HCT116 (cell line): ENCODE measurements around the gene TMOD1. TPM values are rescaled to one million over a fixed set of nuclear protein-coding genes. Genes with fewer than 3 reads are reported as not detected.
"Not testable (repeated sequence)": the region's sequence is repeated elsewhere in the genome, so short reads cannot be mapped to it uniquely, and the experiment has no call there.

Experiments used
- ATAC-seq: fragments of 200-7000 bp; cut with Tn5 transposase; 2 replicates; pipeline ENCODE4 v1.9.1; 2020; ENCODE audit warnings: mild to moderate bottlenecking, moderate library complexity
- BruUV-seq: library from RNA; stranded (reverse); fragments of 400-500 nt; replicated peaks from 2 replicates; lab custom pipeline; 2021; lab: Mats Ljungman, UMichigan
- CTCF ChIA-PET: fragments of 300-600 bp; sonication (Branson Sonifier 250); formaldehyde crosslinking; loops from one replicate; lab custom pipeline; 2021; ENCODE audit warnings: antibody characterized with exemption; lab: Charles Lee
- POLR2A ChIA-PET: fragments of 300-600, 350-600 bp; sonication (Branson Sonifier 250); formaldehyde crosslinking; loops from one replicate; lab custom pipeline; 2021; ENCODE audit warnings: antibody characterized with exemption; lab: Charles Lee
- RAD21 ChIA-PET, 2 experiments: fragments of 300-600 bp; sonication (Branson Sonifier 250); formaldehyde crosslinking; loops; one replicate each; lab custom pipeline; 2023; ENCODE audit warnings: low total read pairs in 2 of 2; ENCODE audit not compliant: uncharacterized antibody in 2 of 2, unreplicated experiment in 2 of 2, low non-redundant PET in 1 of 2; lab: Charles Lee
- DNase-seq: peaks from one replicate; pipeline ENCODE4 v3.0.0-alpha.2; 2010; ENCODE audit warnings: low read depth, low spot score
- H2AFZ ChIP-seq: fragments of 200-600 bp; shearing (Covaris generic), sonication (generic); 2 replicates; pipeline ENCODE4 v1.6.1; 2017; ENCODE audit warnings: low read depth, mixed run types, mixed read lengths, antibody characterized with exemption, low read length; ENCODE audit not compliant: poor library complexity, severe bottlenecking
- H3K27ac ChIP-seq: 2 replicates; pipeline ENCODE4 v1.5.1; 2012; ENCODE audit warnings: low read depth, low read length
- H3K27me3 ChIP-seq: fragments of 200-600 bp; sonication (generic); 2 replicates; pipeline ENCODE4 v1.6.1; 2016; ENCODE audit warnings: mixed run types, low read length, mixed read lengths; ENCODE audit not compliant: insufficient read depth
- H3K36me3 ChIP-seq, 2 experiments: fragments of 200-500 bp in 1 of 2; fragments of 200-600 bp in 1 of 2; sonication (Bioruptor generic) in 1 of 2; sonication (generic) in 1 of 2; 2 replicates each; pipeline versions ENCODE4 v1.5.1 to v1.6.1; 2014 to 2016; ENCODE audit warnings: low read length in 2 of 2, inconsistent platforms in 1 of 2, mixed read lengths in 1 of 2, mixed run types in 1 of 2; ENCODE audit not compliant: insufficient read depth in 2 of 2, control insufficient read depth in 1 of 2
- H3K4me1 ChIP-seq, 2 experiments: fragments of 200-600 bp in 1 of 2; sonication (generic) in 1 of 2; 2 replicates each; pipeline versions ENCODE4 v1.5.1 to v1.6.1; 2012 to 2017; ENCODE audit warnings: low read length in 2 of 2, inconsistent platforms in 1 of 2, mild to moderate bottlenecking in 1 of 2, mixed read lengths in 1 of 2, mixed run types in 1 of 2, moderate library complexity in 1 of 2; ENCODE audit not compliant: insufficient read depth in 2 of 2, control insufficient read depth in 1 of 2
- H3K4me2 ChIP-seq: fragments of 200-600 bp; sonication (generic); 2 replicates; pipeline ENCODE4 v1.6.1; 2017; ENCODE audit warnings: mixed run types, low read length, mixed read lengths
- H3K4me3 ChIP-seq, 2 experiments: fragments of 200-600 bp in 1 of 2; sonication (generic) in 1 of 2; replicated peaks in 1 of 2; 2 replicates each; pipeline ENCODE4 v1.5.1; 2011 to 2016; ENCODE audit warnings: low read length in 2 of 2, control low read depth in 1 of 2, low read depth in 1 of 2, mild to moderate bottlenecking in 1 of 2, mixed read lengths in 1 of 2, mixed run types in 1 of 2
- H3K79me2 ChIP-seq: fragments of 200-600 bp; sonication (generic); 2 replicates; pipeline ENCODE4 v1.6.1; 2017; ENCODE audit warnings: mild to moderate bottlenecking, mixed run types, low read length, moderate library complexity, mixed read lengths; ENCODE audit not compliant: insufficient read depth
- H3K9ac ChIP-seq: fragments of 200-600 bp; sonication (generic); 2 replicates; pipeline ENCODE4 v1.6.1; 2016; ENCODE audit warnings: low read length, mixed read lengths
- H3K9me2 ChIP-seq: fragments of 200-600 bp; sonication (generic), shearing (Covaris generic); 2 replicates; pipeline ENCODE4 v1.6.1; 2017; ENCODE audit warnings: mixed run types, mild to moderate bottlenecking, moderate library complexity; ENCODE audit not compliant: insufficient read depth
- H3K9me3 ChIP-seq, 2 experiments: fragments of 200-500 bp in 1 of 2; fragments of 200-600 bp in 1 of 2; sonication (Bioruptor generic) in 1 of 2; sonication (generic) in 1 of 2; 2 replicates each; pipeline ENCODE4 v1.6.1; 2014 to 2017; ENCODE audit warnings: low read length in 2 of 2, mixed read lengths in 2 of 2, inconsistent platforms in 1 of 2, low read depth in 1 of 2, mild to moderate bottlenecking in 1 of 2, mixed run types in 1 of 2, moderate library complexity in 1 of 2; ENCODE audit not compliant: control insufficient read depth in 1 of 2, insufficient read depth in 1 of 2
- H4K20me1 ChIP-seq: fragments of 200-600 bp; sonication (generic), shearing (Covaris generic); 2 replicates; pipeline ENCODE4 v1.6.1; 2017; ENCODE audit warnings: mixed run types, mild to moderate bottlenecking, moderate library complexity; ENCODE audit not compliant: insufficient read depth
- ATF3 ChIP-seq: IDR thresholded peaks from 2 replicates; pipeline ENCODE4 v1.6.1; 2012
- EZH2 ChIP-seq: fragments of 200-600 bp; sonication (generic); IDR thresholded peaks from 2 replicates; pipeline ENCODE4 v1.6.1; 2017; ENCODE audit warnings: antibody characterized with exemption, mixed run types
- POLR2A ChIP-seq: IDR thresholded peaks from 2 replicates; pipeline ENCODE4 v1.7.0; 2011; ENCODE audit warnings: borderline replicate concordance; ENCODE audit not compliant: insufficient read depth, insufficient read length; ENCODE audit errors: extremely low read depth
- POLR2AphosphoS5 ChIP-seq: IDR thresholded peaks from 2 replicates; pipeline ENCODE4 v1.6.1; 2011; ENCODE audit warnings: mild to moderate bottlenecking, low read depth, low read length, moderate library complexity
- SRF ChIP-seq: IDR thresholded peaks from 2 replicates; pipeline ENCODE4 v1.6.1; 2012; ENCODE audit warnings: low read depth
- intact Hi-C: fragments of 100-400 bp; cut with micrococcal nuclease; formaldehyde crosslinking; loops from 2 replicates; pipeline ENCODE4 v1.10.0; 2022
- total RNA-seq: library from RNA; stranded (reverse); gene quantifications from one replicate; pipeline ENCODE4 v1.2.1, GENCODE V29; 2021; ENCODE audit not compliant: unreplicated experiment

Gene TMOD1
- total RNA-seq, 1 experiment from 2014 or later = 4.4 TPM

- H3K9ac ChIP-seq, CTCF ChIA-PET, POLR2A ChIA-PET: not testable (repeated sequence)
These were observed 121.0 kb downstream of the TMOD1 start for GRCh38 chr9:97622483-97622882.

GRCh38 chr9:97623946-97624345 is 122.5 kb downstream of the TMOD1 start:
- ChIA-PET CTCF (interaction anchor here (1.8 kb wide), 1 partner anchor 8 kb away, joined by 10 read pairs; no protein-coding TSS in a partner anchor), POLR2A (no interaction called here)
- intact Hi-C loops = no loop called here
- Histone ChIP-seq H4K20me1 (no peaks in the 10 kb centered on the region), H3K4me1 (no peaks in the 10 kb centered on the region), H3K27me3 (no peaks in the 10 kb centered on the region), H3K36me3 (peaks cover 2 to 13% of the 10 kb centered on the region in 2 experiments; a peak in 3 of 4 replicates), H3K4me3 (no peak overlapping the region), H3K9me2 (no peaks in the 10 kb centered on the region), H3K9ac (no peak overlapping the region), H2AFZ (no peak overlapping the region), H3K27ac (no peak overlapping the region), H3K4me2 (no peak overlapping the region)
- no TSS peak for BruUV-seq
- DNase-seq (no peak), ATAC-seq (no peak)
- TF ChIP-seq EZH2 = no peak
- no peak for TF ChIP-seq SRF
- no peak for TF ChIP-seq ATF3
- no peak for TF ChIP-seq POLR2A
- TF ChIP-seq POLR2AphosphoS5 = no peak
- TF ChIP-seq, all 23 proteins: peak for 0
- RAD21 ChIA-PET = no interaction called here
- Histone ChIP-seq H3K79me2 (peaks cover 11% of the 10 kb centered on the region), H3K9me3 (no peaks in the 10 kb centered on the region)

More at GRCh38 chr9:97622483-97622882, 121.0 kb downstream of the TMOD1 start:
- ATAC-seq, H3K79me2 ChIP-seq, H3K4me2 ChIP-seq, DNase-seq, H3K9me3 ChIP-seq, H3K27me3 ChIP-seq, H3K27ac ChIP-seq, H3K4me3 ChIP-seq, intact Hi-C loops, H3K4me1 ChIP-seq, BruUV-seq, H3K9me2 ChIP-seq, H4K20me1 ChIP-seq, RAD21 ChIA-PET, H2AFZ ChIP-seq: not testable (repeated sequence)
- peaks cover 2 to 13% of the 10 kb centered on the region in 2 experiments; a peak in 3 of 4 replicates for H3K36me3 ChIP-seq
